GM19372 (cell line): ENCODE measurements around the gene MPG.
A peak's percentile ranks its signal among the peaks of the same experiment; 100 is the strongest.

ENCODE experiments used
- ATAC-seq: cut with Tn5 transposase; IDR thresholded peaks from one replicate; pipeline ENCODE4 v1.9.1; 2021; ENCODE audit warnings: mild to moderate bottlenecking, low read depth, moderate library complexity; ENCODE audit not compliant: unreplicated experiment

MPG gene

GRCh38 chr16:47234-47633 lies 30.8 kb upstream of the MPG start:
- ATAC-seq = no peak

GRCh38 chr16:50769-51591 lies 27.0 kb upstream of the MPG start:
- ATAC-seq = no peak

- peak; percentile 87 for ATAC-seq
Measured at GRCh38 chr16:53346-54236, 24.4 kb upstream of the MPG start, which contains the start of the genes POLR3K and SNRNP25. Gene POLR3K (minus strand): TSS chr16:53608. CDS start chr16:53586, 22 bp downstream. Gene SNRNP25 (plus strand): TSS chr16:53828. CDS start chr16:54017, 189 bp downstream.

- no peak for ATAC-seq
Measured at GRCh38 chr16:54237-54581, 23.8 kb upstream of the MPG start.

GRCh38 chr16:55571-56136 lies 22.4 kb upstream of the MPG start:
- no peak for ATAC-seq

GRCh38 chr16:56231-56927 lies 21.6 kb upstream of the MPG start:
- ATAC-seq = no peak

GRCh38 chr16:57711-58110 lies 20.3 kb upstream of the MPG start:
- no peak for ATAC-seq

GRCh38 chr16:58491-59439 lies 19.3 kb upstream of the MPG start:
- ATAC-seq = no peak

- ATAC-seq = no peak
Measured at GRCh38 chr16:59440-60059, 18.5 kb upstream of the MPG start.

- ATAC-seq = no peak
Measured at GRCh38 chr16:60166-60565, 17.9 kb upstream of the MPG start.

GRCh38 chr16:60929-61878 lies 16.8 kb upstream of the MPG start:
- no peak for ATAC-seq

- no peak for ATAC-seq
Measured at GRCh38 chr16:61879-62281, 16.1 kb upstream of the MPG start.

- no peak for ATAC-seq
Measured at GRCh38 chr16:62283-62967, 15.6 kb upstream of the MPG start.

- no peak for ATAC-seq
Measured at GRCh38 chr16:62968-63391, 15.0 kb upstream of the MPG start.

GRCh38 chr16:63466-63865 lies 14.6 kb upstream of the MPG start:
- no peak for ATAC-seq

GRCh38 chr16:63998-64913 lies 13.8 kb upstream of the MPG start:
- no peak for ATAC-seq
